Measurements from ENCODE around the gene MBP.

Gene MBP

GRCh38 chr18:77068321-77069312, 64.0 kb downstream of the MBP start:
- peak; percentile 7 for TF ChIP-seq CTCF (IDR thresholded peaks at IDR 0.05; ENCODE audit: poor library complexity, severe bottlenecking)
- Histone ChIP-seq H3K27ac (ENCODE audit: poor library complexity, severe bottlenecking) (peak overlapping the region; percentile 79), H3K4me1 (ENCODE audit: insufficient read depth, poor library complexity, severe bottlenecking) (peaks cover 77% of the 10 kb centered on the region), H3K27me3 (ENCODE audit: insufficient read depth, poor library complexity, severe bottlenecking) (no peaks in the 10 kb centered on the region), H3K36me3 (ENCODE audit: low read depth) (peaks cover 23% of the 10 kb centered on the region), H3K9me3 (ENCODE audit: severe bottlenecking) (no peaks in the 10 kb centered on the region), H3K4me3 (ENCODE audit: severe bottlenecking) (no peak overlapping the region)
- ATAC-seq (ENCODE audit: low read depth) (no peak), DNase-seq (ENCODE audit: low spot score) (no peak)

GRCh38 chr18:77067291-77068061, 65.1 kb downstream of the MBP start:
- peak; percentile 85 for ATAC-seq (ENCODE audit: low read depth)
- no peak for DNase-seq (ENCODE audit: low spot score)
- peak overlapping the region; percentile 79 for H3K27ac ChIP-seq (ENCODE audit: poor library complexity, severe bottlenecking)
- H3K4me3 ChIP-seq (ENCODE audit: severe bottlenecking), result no peak overlapping the region
- no peaks in the 10 kb centered on the region for H3K27me3 ChIP-seq (ENCODE audit: insufficient read depth, poor library complexity, severe bottlenecking)
- peaks cover 29% of the 10 kb centered on the region for H3K36me3 ChIP-seq (ENCODE audit: low read depth)
- TF ChIP-seq CTCF (IDR thresholded peaks at IDR 0.05; ENCODE audit: poor library complexity, severe bottlenecking), result peak; percentile 50
- H3K9me3 ChIP-seq (ENCODE audit: severe bottlenecking), result no peaks in the 10 kb centered on the region
- H3K4me1 ChIP-seq (ENCODE audit: insufficient read depth, poor library complexity, severe bottlenecking), result peaks cover 76% of the 10 kb centered on the region

- Histone ChIP-seq H3K4me3 (ENCODE audit: severe bottlenecking) (no peak overlapping the region), H3K36me3 (ENCODE audit: low read depth) (peaks cover 29% of the 10 kb centered on the region), H3K9me3 (ENCODE audit: severe bottlenecking) (no peaks in the 10 kb centered on the region), H3K27me3 (ENCODE audit: insufficient read depth, poor library complexity, severe bottlenecking) (no peaks in the 10 kb centered on the region), H3K27ac (ENCODE audit: poor library complexity, severe bottlenecking) (peak overlapping the region; percentile 79), H3K4me1 (ENCODE audit: insufficient read depth, poor library complexity, severe bottlenecking) (peaks cover 69% of the 10 kb centered on the region)
- no peak for TF ChIP-seq CTCF (IDR thresholded peaks at IDR 0.05; ENCODE audit: poor library complexity, severe bottlenecking)
- ATAC-seq (ENCODE audit: low read depth) (no peak), DNase-seq (ENCODE audit: low spot score) (no peak)
Observed at GRCh38 chr18:77066689-77067088, 65.9 kb downstream of the MBP start.

- peaks cover 29% of the 10 kb centered on the region for H3K36me3 ChIP-seq (ENCODE audit: low read depth)
- no peak for TF ChIP-seq CTCF (IDR thresholded peaks at IDR 0.05; ENCODE audit: poor library complexity, severe bottlenecking)
- no peak overlapping the region for H3K4me3 ChIP-seq (ENCODE audit: severe bottlenecking)
- no peak for DNase-seq (ENCODE audit: low spot score)
- H3K9me3 ChIP-seq (ENCODE audit: severe bottlenecking), result no peaks in the 10 kb centered on the region
- peaks cover 63% of the 10 kb centered on the region for H3K4me1 ChIP-seq (ENCODE audit: insufficient read depth, poor library complexity, severe bottlenecking)
- no peak for ATAC-seq (ENCODE audit: low read depth)
- no peaks in the 10 kb centered on the region for H3K27me3 ChIP-seq (ENCODE audit: insufficient read depth, poor library complexity, severe bottlenecking)
- H3K27ac ChIP-seq (ENCODE audit: poor library complexity, severe bottlenecking), result peak overlapping the region; percentile 79
Observed at GRCh38 chr18:77066101-77066500, 66.5 kb downstream of the MBP start.
